Trophoblast cell (in vitro differentiated cells and primary cell): ENCODE data around the gene KCNJ10.
A peak's percentile ranks its signal among the peaks of the same experiment; 100 is the strongest.

Source experiments
- DNase-seq, 2 donors: peaks; one replicate each; pipeline ENCODE4 v3.0.0-alpha.2; 2016
- H2AFZ ChIP-seq: 2 replicates; pipeline ENCODE4 v1.6.1; 2013; ENCODE audit warnings: low read length, moderate library complexity, mild to moderate bottlenecking; ENCODE audit not compliant: insufficient read depth, poor library complexity
- H2AK5ac ChIP-seq: 2 replicates; pipeline ENCODE4 v1.6.1; 2013; ENCODE audit warnings: mild to moderate bottlenecking, low read length
- H2BK120ac ChIP-seq: 2 replicates; pipeline ENCODE4 v1.6.1; 2013; ENCODE audit warnings: low read length, mild to moderate bottlenecking, moderate library complexity; ENCODE audit not compliant: insufficient read depth, poor library complexity
- H2BK12ac ChIP-seq: 2 replicates; pipeline ENCODE4 v1.6.1; 2013; ENCODE audit warnings: mild to moderate bottlenecking, low read length, moderate library complexity
- H2BK5ac ChIP-seq: 2 replicates; pipeline ENCODE4 v1.6.1; 2013; ENCODE audit warnings: low read length, low read depth, moderate library complexity, mild to moderate bottlenecking; ENCODE audit not compliant: poor library complexity
- H3K14ac ChIP-seq: 2 replicates; pipeline ENCODE4 v1.6.1; 2013; ENCODE audit warnings: mild to moderate bottlenecking, low read length
- H3K18ac ChIP-seq: 2 replicates; pipeline ENCODE4 v1.6.1; 2013; ENCODE audit warnings: mild to moderate bottlenecking, low read length
- H3K23ac ChIP-seq: 2 replicates; pipeline ENCODE4 v1.6.1; 2013; ENCODE audit warnings: low read length
- H3K27ac ChIP-seq: 2 replicates; pipeline ENCODE4 v1.5.1; 2013; ENCODE audit warnings: low read depth, mild to moderate bottlenecking, inconsistent platforms, low read length, moderate library complexity
- H3K27me3 ChIP-seq: 2 replicates; pipeline ENCODE4 v1.6.1; 2013; ENCODE audit warnings: inconsistent platforms, mild to moderate bottlenecking, low read length, moderate library complexity; ENCODE audit not compliant: insufficient read depth
- H3K36me3 ChIP-seq, 2 experiments: 1 replicate in 1 of 2; 2 replicates in 1 of 2; pipeline ENCODE4 v1.6.1; 2013; ENCODE audit warnings: low read length in 2 of 2, mild to moderate bottlenecking in 2 of 2, moderate library complexity in 1 of 2; ENCODE audit not compliant: insufficient read depth in 2 of 2, control insufficient read depth in 1 of 2
- H3K4ac ChIP-seq: 2 replicates; pipeline ENCODE4 v1.6.1; 2013; ENCODE audit warnings: low read depth, mild to moderate bottlenecking, low read length, moderate library complexity
- H3K4me1 ChIP-seq, 2 experiments: 1 replicate in 1 of 2; 2 replicates in 1 of 2; pipeline ENCODE4 v1.6.1; 2013; ENCODE audit warnings: low read length in 2 of 2, mild to moderate bottlenecking in 2 of 2, moderate library complexity in 1 of 2; ENCODE audit not compliant: insufficient read depth in 2 of 2, control insufficient read depth in 1 of 2
- H3K4me2 ChIP-seq: 2 replicates; pipeline ENCODE4 v1.6.1; 2013; ENCODE audit warnings: inconsistent platforms, mild to moderate bottlenecking, low read length, moderate library complexity
- H3K4me3 ChIP-seq: 2 replicates; pipeline ENCODE4 v1.5.1; 2013; ENCODE audit warnings: mild to moderate bottlenecking, low read depth, low read length, inconsistent platforms
- H3K79me1 ChIP-seq: one replicate; pipeline ENCODE4 v1.6.1; 2013; ENCODE audit warnings: low read length
- H3K79me2 ChIP-seq: 2 replicates; pipeline ENCODE4 v1.6.1; 2013; ENCODE audit warnings: low read length, mild to moderate bottlenecking; ENCODE audit not compliant: control insufficient read depth, insufficient read depth, poor library complexity
- H3K9ac ChIP-seq: 2 replicates; pipeline ENCODE4 v1.6.1; 2013; ENCODE audit warnings: mild to moderate bottlenecking, low read length
- H3K9me3 ChIP-seq: 2 replicates; pipeline ENCODE4 v1.6.1; 2013; ENCODE audit warnings: low read depth, mild to moderate bottlenecking, control low read depth, inconsistent platforms, low read length; ENCODE audit not compliant: insufficient read depth
- H4K12ac ChIP-seq: 2 replicates; pipeline ENCODE4 v1.6.1; 2013; ENCODE audit warnings: low read depth, mild to moderate bottlenecking, low read length, moderate library complexity
- H4K8ac ChIP-seq: 2 replicates; pipeline ENCODE4 v1.6.1; 2013; ENCODE audit warnings: low read depth, mild to moderate bottlenecking, low read length, moderate library complexity
- H4K91ac ChIP-seq: one replicate; pipeline ENCODE4 v1.6.1; 2013; ENCODE audit warnings: low read depth, mild to moderate bottlenecking, low read length, moderate library complexity
- WGBS: extraction: QIAGEN DNeasy Blood & Tissue Kit; methylation state at CpG from one replicate; pipeline ENCODE4 v1.1.7; 2013; ENCODE audit warnings: missing lambda C conversion rate; ENCODE audit not compliant: insufficient read length, insufficient coverage; ENCODE audit errors: extremely low coverage; 5-methylcytosine and 5-hydroxymethylcytosine counted together

Gene KCNJ10

GRCh38 chr1:160081261-160081936 is 11.4 kb upstream of the KCNJ10 start, which contains the start of gene KCNJ9:
KCNJ9 (plus strand) TSS chr1:160081538; CDS start chr1:160084031, 2,493 bp downstream.
- no peak within 1 kb of the TSS for H3K9ac ChIP-seq
- no peaks in the 10 kb centered on the region for H3K79me2 ChIP-seq
- H3K14ac ChIP-seq, result no peak within 1 kb of the TSS
- H3K4ac ChIP-seq, result no peak within 1 kb of the TSS
- no peak for DNase-seq
- no peaks in the 10 kb centered on the region for H3K79me1 ChIP-seq
- no peaks in the 10 kb centered on the region for H3K9me3 ChIP-seq
- no peak within 1 kb of the TSS for H2BK12ac ChIP-seq
- H4K91ac ChIP-seq, result no peak within 1 kb of the TSS
- no CpG with 5 or more reads among the region's 14 CpGs for WGBS
- no peaks in the 10 kb centered on the region for H3K36me3 ChIP-seq
- no peak within 1 kb of the TSS for H4K8ac ChIP-seq
- no peak within 1 kb of the TSS for H3K4me3 ChIP-seq
- H2AK5ac ChIP-seq, result no peak within 1 kb of the TSS
- H3K4me1 ChIP-seq, result peaks cover 2 to 3% of the 10 kb centered on the region in 2 experiments
- no peak within 1 kb of the TSS for H3K18ac ChIP-seq
- no peak within 1 kb of the TSS for H3K27ac ChIP-seq
- H2AFZ ChIP-seq, result no peak within 1 kb of the TSS
- H3K27me3 ChIP-seq, result peaks cover 5% of the 10 kb centered on the region
- H3K23ac ChIP-seq, result no peak within 1 kb of the TSS
- H2BK5ac ChIP-seq, result no peak within 1 kb of the TSS
- H2BK120ac ChIP-seq, result no peak within 1 kb of the TSS
- no peak within 1 kb of the TSS for H3K4me2 ChIP-seq
- H4K12ac ChIP-seq, result no peak within 1 kb of the TSS

- Histone ChIP-seq H4K91ac (no peak overlapping the region), H2BK5ac (no peak overlapping the region), H2BK120ac (no peak overlapping the region), H3K9me3 (no peaks in the 10 kb centered on the region), H2AFZ (no peak overlapping the region), H3K36me3 (no peaks in the 10 kb centered on the region), H3K27me3 (peaks cover 5% of the 10 kb centered on the region), H3K23ac (no peak overlapping the region), H3K79me1 (no peaks in the 10 kb centered on the region), H3K14ac (no peak overlapping the region), H3K9ac (no peak overlapping the region), H3K4me2 (no peak overlapping the region), H3K4me1 (peaks cover 2 to 3% of the 10 kb centered on the region in 2 experiments), H3K27ac (no peak overlapping the region), H3K18ac (no peak overlapping the region), H2BK12ac (no peak overlapping the region), H3K4ac (no peak overlapping the region), H4K12ac (no peak overlapping the region), H3K4me3 (no peak overlapping the region), H2AK5ac (no peak overlapping the region), H3K79me2 (no peaks in the 10 kb centered on the region), H4K8ac (no peak overlapping the region)
- WGBS, result no CpG with 5 or more reads among the region's 6 CpGs
- DNase-seq, result no peak
Measured at GRCh38 chr1:160080381-160081100, 10.6 kb upstream of the KCNJ10 start.

- no peak overlapping the region for H4K12ac ChIP-seq
- peaks cover 2 to 3% of the 10 kb centered on the region in 2 experiments for H3K4me1 ChIP-seq
- no peak overlapping the region for H2AFZ ChIP-seq
- H3K18ac ChIP-seq, result no peak overlapping the region
- H3K23ac ChIP-seq, result no peak overlapping the region
- H3K9me3 ChIP-seq, result no peaks in the 10 kb centered on the region
- H4K91ac ChIP-seq, result no peak overlapping the region
- no peak overlapping the region for H3K4me2 ChIP-seq
- peak in 1 of 2 donors; percentile 53 for DNase-seq
- no peak overlapping the region for H2AK5ac ChIP-seq
- H2BK120ac ChIP-seq, result no peak overlapping the region
- no peaks in the 10 kb centered on the region for H3K36me3 ChIP-seq
- H3K9ac ChIP-seq, result no peak overlapping the region
- no peaks in the 10 kb centered on the region for H3K79me1 ChIP-seq
- no peak overlapping the region for H4K8ac ChIP-seq
- H2BK5ac ChIP-seq, result no peak overlapping the region
- no peak overlapping the region for H3K4me3 ChIP-seq
- H3K4ac ChIP-seq, result no peak overlapping the region
- no peak overlapping the region for H3K27ac ChIP-seq
- no peak overlapping the region for H3K14ac ChIP-seq
- H2BK12ac ChIP-seq, result no peak overlapping the region
- peaks cover 5% of the 10 kb centered on the region for H3K27me3 ChIP-seq
- WGBS, result no CpG with 5 or more reads among the region's 4 CpGs
- no peaks in the 10 kb centered on the region for H3K79me2 ChIP-seq
Measured at GRCh38 chr1:160079448-160079847, 9.5 kb upstream of the KCNJ10 start.

- Histone ChIP-seq H3K18ac (no peak overlapping the region), H2BK120ac (no peak overlapping the region), H2AFZ (no peak overlapping the region), H3K4ac (no peak overlapping the region), H3K9me3 (no peaks in the 10 kb centered on the region), H2BK12ac (no peak overlapping the region), H4K12ac (no peak overlapping the region), H4K8ac (no peak overlapping the region), H2AK5ac (no peak overlapping the region), H3K27me3 (peaks cover 5% of the 10 kb centered on the region), H4K91ac (no peak overlapping the region), H3K9ac (no peak overlapping the region), H3K79me2 (no peaks in the 10 kb centered on the region), H3K23ac (no peak overlapping the region), H3K14ac (no peak overlapping the region), H2BK5ac (no peak overlapping the region), H3K4me1 (no peaks in the 10 kb centered on the region), H3K4me2 (no peak overlapping the region), H3K36me3 (no peaks in the 10 kb centered on the region), H3K27ac (no peak overlapping the region), H3K79me1 (no peaks in the 10 kb centered on the region), H3K4me3 (no peak overlapping the region)
- peak in 1 of 2 donors; percentile 43 for DNase-seq
- no CpG with 5 or more reads among the region's 8 CpGs for WGBS
Measured at GRCh38 chr1:160078512-160079195, 8.7 kb upstream of the KCNJ10 start.
